ENCODE results near the gene PBXIP1. TPM values are rescaled to one million over a fixed set of nuclear protein-coding genes. Genes with fewer than 3 reads are reported as not detected.

PBXIP1 gene
- total and polyA plus RNA-seq, 2 of the 13 experiments (the other 11 are each of a cell fraction or from before 2014, with no cell fraction given), result 16.3 to 31.9 TPM

GRCh38 chr1:154962156-154962749 lies 6.4 kb upstream of the PBXIP1 start:
- POLR2A ChIA-PET, result interaction anchor here (1.1 to 8.3 kb wide), 5 partner anchors 11 to 89 kb away, joined by 5 to 148 read pairs (median 8); partner anchors contain the start of genes ADAM15, CKS1B and SHC1
- Histone ChIP-seq H3K4me2 (ENCODE audit: low read depth, low read length) (peak overlapping the region; percentile 92), H4K20me1 (ENCODE audit: insufficient read depth, low read length) (no peaks in the 10 kb centered on the region), H3K27ac (ENCODE audit: extremely low read length, insufficient read depth, low read length) (peak overlapping the region; percentile 96), H3K4me3 (replicated peaks in 1 of 3; ENCODE audit: insufficient read depth in 1 of 3, low read depth in 2 of 3, low read length in 3 of 3) (peak overlapping the region; percentile 72 to 87 (median 80)), H3K9ac (ENCODE audit: insufficient read depth, low read depth, low read length) (peak overlapping the region; percentile 97), H3K4me1 (ENCODE audit: insufficient read depth, low read length) (peaks cover 48% of the 10 kb centered on the region), H3K79me2 (ENCODE audit: insufficient read depth, low read length) (peaks cover 17% of the 10 kb centered on the region), H3K36me3 (replicated peaks in 1 of 2; ENCODE audit: control insufficient read depth in 1 of 2, insufficient read depth in 2 of 2, low read length in 2 of 2) (peaks cover 18 to 53% of the 10 kb centered on the region in 2 experiments), H3K9me3 (ENCODE audit: low read length) (no peaks in the 10 kb centered on the region), H2AFZ (ENCODE audit: low read length) (no peak overlapping the region), H3K27me3 (ENCODE audit: control insufficient read depth in 1 of 2, insufficient read depth in 2 of 2, low read length in 2 of 2) (no peaks in the 10 kb centered on the region; a peak in 1 of 5 replicates)
- peak; percentile 14 for ATAC-seq
- in situ Hi-C loops (cut with HindIII; ENCODE audit: extremely low pct_ligation_motif_present, low pct_unique_long_range_greater_than_20kb), result loop anchor here (5.0 kb wide), 1 partner anchor 35 kb away; no protein-coding TSS in a partner anchor
- CTCF ChIA-PET (ENCODE audit: low intra/inter-chr PET ratio, low total read pairs), result interaction anchor here (0.9 to 3.7 kb wide), 4 partner anchors 10 to 99 kb away, joined by 3 to 24 read pairs (median 4); no protein-coding TSS in a partner anchor
- no TSS peak for BruUV-seq (replicated peaks)
- DNase-seq (ENCODE audit: low spot score), result no peak
- peak; percentile 8 for FAIRE-seq
- intact Hi-C loops (cut with micrococcal nuclease; ENCODE audit: unreplicated experiment), result no loop called here
- 12% methylated on average over 15 of the region's 25 CpGs for WGBS (ENCODE audit: low lambda C conversion rate)
- TF ChIP-seq ZNF878 (CRISPR knock-in tag; IDR thresholded peaks at IDR 0.05), result 0 out of 2 replicates have a peak, but pooled peaks have one; percentile 11
- TF ChIP-seq ZNF619 (CRISPR knock-in tag; IDR thresholded peaks at IDR 0.05), result 0 out of 2 replicates have a peak, but pooled peaks have one; percentile 9
- no peak for TF ChIP-seq CENPT (CRISPR knock-in tag; IDR thresholded peaks at IDR 0.05; ENCODE audit: low read depth)
- no peak for TF ChIP-seq ZNF75D (CRISPR knock-in tag; IDR thresholded peaks at IDR 0.05; ENCODE audit: borderline replicate concordance)
- peak; percentile 1; the same call in 1 of the 2 replicates for TF ChIP-seq DMAP1 (CRISPR knock-in tag; IDR thresholded peaks at IDR 0.05)
- TF ChIP-seq CSRNP1 (CRISPR knock-in tag; IDR thresholded peaks at IDR 0.05), result 0 out of 2 replicates have a peak, but pooled peaks have one; percentile 5
- TF ChIP-seq ZC3H13 (CRISPR knock-in tag; IDR thresholded peaks at IDR 0.05), result peak; percentile 80; the same call in 1 of the 2 replicates
- no peak for TF ChIP-seq TOE1 (CRISPR knock-in tag; IDR thresholded peaks at IDR 0.05)
- 0 out of 2 replicates have a peak, but pooled peaks have one; percentile 24 for TF ChIP-seq REL (CRISPR knock-in tag; conservative IDR thresholded peaks at IDR 0.05)
- TF ChIP-seq ZFX (CRISPR knock-in tag; IDR thresholded peaks at IDR 0.05; ENCODE audit: low read depth), result peak; percentile 76
- 0 out of 2 replicates have a peak, but pooled peaks have one; percentile 6 for TF ChIP-seq ATF7-NPFF (CRISPR knock-in tag; IDR thresholded peaks at IDR 0.05; ENCODE audit: low read depth)
- 0 out of 2 replicates have a peak, but pooled peaks have one; percentile 18 for TF ChIP-seq ZNF589 (CRISPR knock-in tag; conservative IDR thresholded peaks at IDR 0.05)
- 0 out of 2 replicates have a peak, but pooled peaks have one; percentile 21 for TF ChIP-seq ZNF816 (CRISPR knock-in tag; IDR thresholded peaks at IDR 0.05; ENCODE audit: borderline replicate concordance)
- TF ChIP-seq ZNF12 (CRISPR knock-in tag; IDR thresholded peaks at IDR 0.05), result no peak
- 0 out of 2 replicates have a peak, but pooled peaks have one; percentile 2 for TF ChIP-seq GATA4 (IDR thresholded peaks at IDR 0.05; ENCODE audit: borderline replicate concordance, low read depth)
- 0 out of 2 replicates have a peak, but pooled peaks have one; percentile 66 for TF ChIP-seq ZNF296 (CRISPR knock-in tag; conservative IDR thresholded peaks at IDR 0.05)
- TF ChIP-seq SALL1 (CRISPR knock-in tag; IDR thresholded peaks at IDR 0.05), result no peak
- TF ChIP-seq ZNF207 (IDR thresholded peaks at IDR 0.05; ENCODE audit: borderline replicate concordance), result no peak
- 0 out of 2 replicates have a peak, but pooled peaks have one; percentile 52 for TF ChIP-seq ZNF670 (CRISPR knock-in tag; IDR thresholded peaks at IDR 0.05; ENCODE audit: borderline replicate concordance)
- 0 out of 2 replicates have a peak, but pooled peaks have one; percentile 0 for TF ChIP-seq ZFP82 (CRISPR knock-in tag; IDR thresholded peaks at IDR 0.05; ENCODE audit: borderline replicate concordance)
- no peak for TF ChIP-seq FOXC1 (CRISPR knock-in tag; IDR thresholded peaks at IDR 0.05; ENCODE audit: borderline replicate concordance)
- TF ChIP-seq MEIS2 (CRISPR knock-in tag; IDR thresholded peaks at IDR 0.05), result no peak
- TF ChIP-seq CHD2 (IDR thresholded peaks at IDR 0.05; ENCODE audit: low read depth, low read length), result peak; percentile 64; the same call in 1 of the 2 replicates
